K562 (cell line): Measurements from ENCODE around the gene TAPBPL. TPM values are rescaled to one million over a fixed set of nuclear protein-coding genes. Genes with fewer than 3 reads are reported as not detected.
A peak's percentile ranks its signal among the peaks of the same experiment; 100 is the strongest.

Experiments
- ATAC-seq: fragments of 200-7000 bp; cut with Tn5 transposase; 3 replicates; pipeline ENCODE4 v1.9.1; 2020; ENCODE audit warnings: moderate library complexity
- BruUV-seq: library from RNA; stranded (reverse); fragments of 400-500 nt; replicated peaks from 2 replicates; lab custom pipeline; 2021; lab: Mats Ljungman, UMichigan
- CTCF ChIA-PET: fragments of 300-600 bp; formaldehyde crosslinking; extraction: SDS; loops from one replicate; lab custom pipeline; 2021; ENCODE audit warnings: low intra/inter-chr PET ratio; lab: Yijun Ruan, JAX
- POLR2A ChIA-PET: fragments of 300-600, 350-650 bp; sonication (Branson Sonifier 250); formaldehyde crosslinking; extraction: SDS; loops from one replicate; lab custom pipeline; 2021; ENCODE audit warnings: antibody characterized with exemption, inconsistent platforms; lab: Yijun Ruan, JAX
- DNase-seq, 4 experiments: peaks; one replicate each; pipeline versions ENCODE4 v3.0.0 to v3.0.0-alpha.2; 2011 to 2018; ENCODE audit warnings: low spot score in 3 of 4, mixed read lengths in 3 of 4; ENCODE audit errors: extremely low read depth in 1 of 4
- FAIRE-seq: peaks from 2 replicates; lab custom pipeline; 2011; peaks lifted over from hg19 to GRCh38; lab: Jason Lieb, UNC
- H2AFZ ChIP-seq: 2 replicates; pipeline ENCODE4 v1.6.0; 2011; ENCODE audit warnings: low read depth, low read length, control low read depth, inconsistent platforms
- H3K27ac ChIP-seq: fragments of 200-600 bp; 3 replicates; pipeline ENCODE4 v1.8.0; 2011; ENCODE audit warnings: low read depth, mild to moderate bottlenecking, control low read depth, inconsistent platforms, low read length, moderate library complexity, mixed read lengths; ENCODE audit errors: extremely low read depth
- H3K27me3 ChIP-seq, 2 experiments: fragments of 300-600 bp in 1 of 2; 2 replicates in 1 of 2; 3 replicates in 1 of 2; pipeline versions ENCODE4 v1.6.0 to v1.8.0; 2011; ENCODE audit warnings: inconsistent platforms in 2 of 2, low read length in 2 of 2, mild to moderate bottlenecking in 1 of 2, mixed read lengths in 1 of 2, moderate library complexity in 1 of 2; ENCODE audit not compliant: control insufficient read depth in 2 of 2, insufficient read depth in 2 of 2
- H3K36me3 ChIP-seq: fragments of 300-600 bp; 3 replicates; pipeline ENCODE4 v1.8.0; 2011; ENCODE audit warnings: mild to moderate bottlenecking, low read length, inconsistent platforms; ENCODE audit not compliant: control insufficient read depth, insufficient read depth
- H3K4me1 ChIP-seq, 2 experiments: fragments of 200-600 bp in 1 of 2; replicated peaks in 1 of 2; 2 replicates in 1 of 2; 3 replicates in 1 of 2; pipeline versions ENCODE4 v1.5.1 to v1.8.0; 2011; ENCODE audit warnings: inconsistent platforms in 2 of 2, low read length in 2 of 2, mild to moderate bottlenecking in 1 of 2, mixed read lengths in 1 of 2, moderate library complexity in 1 of 2; ENCODE audit not compliant: control insufficient read depth in 2 of 2, insufficient read depth in 2 of 2
- H3K4me2 ChIP-seq: 2 replicates; pipeline ENCODE4 v1.6.1; 2011; ENCODE audit warnings: low read length, control low read depth, inconsistent platforms, mixed read lengths; ENCODE audit not compliant: insufficient read depth
- H3K4me3 ChIP-seq: fragments of 200-600 bp; sonication (generic), shearing (Covaris generic); 2 replicates; pipeline ENCODE4 v1.5.1; 2016; ENCODE audit warnings: control low read depth, inconsistent platforms
- H3K79me2 ChIP-seq: fragments of 200-600 bp; 3 replicates; pipeline ENCODE4 v1.8.0; 2011; ENCODE audit warnings: low read length, inconsistent platforms; ENCODE audit not compliant: control insufficient read depth, insufficient read depth
- H3K9ac ChIP-seq, 2 experiments: 2 replicates each; pipeline versions ENCODE4 v1.6.0 to v1.6.1; 2011; ENCODE audit warnings: low read depth in 2 of 2, low read length in 2 of 2, control low read depth in 1 of 2, inconsistent platforms in 1 of 2, mild to moderate bottlenecking in 1 of 2, mixed read lengths in 1 of 2; ENCODE audit not compliant: insufficient read depth in 1 of 2
- H3K9me1 ChIP-seq: one replicate; pipeline ENCODE4 v1.6.0; 2011; ENCODE audit warnings: inconsistent platforms, mild to moderate bottlenecking, low read length, moderate library complexity; ENCODE audit not compliant: control insufficient read depth, insufficient read depth
- H3K9me3 ChIP-seq: replicated peaks from 2 replicates; pipeline ENCODE4 v1.5.1; 2011; ENCODE audit warnings: low read depth, low read length, inconsistent platforms; ENCODE audit not compliant: control insufficient read depth, insufficient read depth
- H4K20me1 ChIP-seq: replicated peaks from 2 replicates; pipeline ENCODE4 v1.6.1; 2011; ENCODE audit warnings: low read length, inconsistent platforms, mixed read lengths; ENCODE audit not compliant: control insufficient read depth, insufficient read depth
- CEBPG ChIP-seq, 3 experiments: fragments of 200-800 bp in 1 of 3; sonication (Bioruptor generic) in 1 of 3; sonication (generic) in 1 of 3; formaldehyde crosslinking in 1 of 3; IDR thresholded peaks in 2 of 3; conservative IDR thresholded peaks in 1 of 3; 2 replicates each; pipeline versions ENCODE4 v1.6.1 to v1.8.0; 2016 to 2022; ENCODE audit warnings: missing compliant biosample characterization in 2 of 3, missing genetic modification characterization in 2 of 3, mild to moderate bottlenecking in 1 of 3, missing genetic modification reagents in 1 of 3
- ELF1 ChIP-seq: fragments of 200-800 bp; sonication (Bioruptor generic); IDR thresholded peaks from 2 replicates; pipeline ENCODE4 v1.6.1; 2016; ENCODE audit warnings: missing genetic modification characterization, missing compliant biosample characterization
- ETV1 ChIP-seq: fragments of 450-650 bp; conservative IDR thresholded peaks from 2 replicates; pipeline ENCODE4 v1.6.1; 2016; ENCODE audit warnings: missing genetic modification characterization, control low read depth, low read depth, missing compliant biosample characterization
- LCOR ChIP-seq: sonication (generic); formaldehyde crosslinking; IDR thresholded peaks from 2 replicates; pipeline ENCODE4 v1.8.0; 2022; ENCODE audit warnings: mild to moderate bottlenecking, missing genetic modification reagents
- MTA1 ChIP-seq: fragments of 450-650 bp; IDR thresholded peaks from 2 replicates; pipeline ENCODE4 v1.6.1; 2017; ENCODE audit warnings: borderline replicate concordance
- MYNN ChIP-seq, 2 experiments: sonication (generic); formaldehyde crosslinking in 1 of 2; IDR thresholded peaks; 2 replicates each; pipeline versions ENCODE4 v1.5.0 to v1.6.1; 2016 to 2020; ENCODE audit warnings: antibody characterized with exemption in 1 of 2, missing genetic modification reagents in 1 of 2
- NFE2L1 ChIP-seq: fragments of 450-650 bp; IDR thresholded peaks from 2 replicates; pipeline ENCODE4 v1.6.1; 2016; ENCODE audit warnings: missing genetic modification characterization, low read depth, mild to moderate bottlenecking, missing compliant biosample characterization, moderate library complexity, borderline replicate concordance
- NR3C1 ChIP-seq: sonication (generic); formaldehyde crosslinking; IDR thresholded peaks from 2 replicates; pipeline ENCODE4 v1.8.1; 2022; ENCODE audit warnings: missing genetic modification reagents
- POLR2G ChIP-seq: fragments of 200-400 bp; formaldehyde crosslinking; IDR thresholded peaks from 2 replicates; pipeline ENCODE4 v1.6.1; 2017; ENCODE audit warnings: low read depth, mild to moderate bottlenecking, antibody characterized with exemption, low read length, moderate library complexity
- RBM25 ChIP-seq: fragments of 200-400 bp; formaldehyde crosslinking; IDR thresholded peaks from 2 replicates; pipeline ENCODE4 v1.6.1; 2018; ENCODE audit warnings: low read length, low read depth, moderate library complexity; ENCODE audit not compliant: severe bottlenecking
- RNF2 ChIP-seq: sonication (generic); IDR thresholded peaks from 2 replicates; pipeline ENCODE4 v1.6.1; 2016
- SOX6 ChIP-seq: fragments of 450-650 bp; IDR thresholded peaks from 2 replicates; pipeline ENCODE4 v1.6.1; 2014; ENCODE audit warnings: mild to moderate bottlenecking
- WGBS: fragments of 100-300 bp; shearing (Covaris generic); methylation state at CpG from one replicate; pipeline ENCODE4 v1.1.6; 2016; ENCODE audit warnings: low coverage, mixed read lengths; ENCODE audit not compliant: insufficient coverage; ENCODE audit errors: missing lambda C conversion rate; 5-methylcytosine and 5-hydroxymethylcytosine counted together
- in situ Hi-C: fragments of 300-500 bp; cut with MboI; formaldehyde crosslinking; loops from 4 replicates; pipeline ENCODE4 v1.15.0; 2018; ENCODE audit warnings: inconsistent platforms, mixed read lengths
- intact Hi-C: fragments of 100-400 bp; cut with micrococcal nuclease; formaldehyde crosslinking; loops from 2 replicates; pipeline ENCODE4 v1.14.2; 2022
- polyA plus RNA-seq, 8 experiments: library from polyadenylated mRNA; depleted of rRNA in 4 of 8; stranded (reverse) in 5 of 8; unstranded in 3 of 8; fragments of >200 nt; fragmentation: Nextera tagmentation in 2 of 8; fragmentation: Illumina TruSeq in 1 of 8; extraction: Ambion mirVana in 2 of 8; extraction: Trizol in 1 of 8; gene quantifications; 2 replicates each; pipeline versions ENCODE4 v1.2.1 to v1.2.3, GENCODE V29; 2011 to 2014; ENCODE audit warnings: inconsistent platforms in 1 of 8, missing spikeins in 1 of 8
- total RNA-seq, 7 experiments: library from RNA; depleted of rRNA in 6 of 7; stranded (reverse); fragments of >200 nt in 6 of 7; fragmentation: Illumina TruSeq in 2 of 7; extraction: Trizol in 2 of 7; gene quantifications; 2 replicates each; pipeline versions ENCODE4 v1.2.1 to v1.2.3, GENCODE V29; 2011 to 2021; ENCODE audit warnings: low replicate concordance in 1 of 7
- TF ChIP-seq, protein P1 (sequence below), 2 experiments: fragments of 450-650 bp; IDR thresholded peaks; 2 replicates each; pipeline ENCODE4 v1.6.1; 2018; ENCODE audit warnings: mild to moderate bottlenecking in 2 of 2, low read depth in 1 of 2; ENCODE audit not compliant: partially characterized antibody in 2 of 2
- TF ChIP-seq, protein P2 (sequence below): fragments of 200-800 bp; sonication (Bioruptor generic); IDR thresholded peaks from 2 replicates; pipeline ENCODE4 v1.6.1; 2017; ENCODE audit warnings: missing genetic modification characterization, missing compliant biosample characterization

Gene TAPBPL
- total and polyA plus RNA-seq, 9 of the 15 experiments (the other 6 are each of a cell fraction or from before 2014, with no cell fraction given): 0.29 to 1.6 (median 0.45) TPM

DNA sequence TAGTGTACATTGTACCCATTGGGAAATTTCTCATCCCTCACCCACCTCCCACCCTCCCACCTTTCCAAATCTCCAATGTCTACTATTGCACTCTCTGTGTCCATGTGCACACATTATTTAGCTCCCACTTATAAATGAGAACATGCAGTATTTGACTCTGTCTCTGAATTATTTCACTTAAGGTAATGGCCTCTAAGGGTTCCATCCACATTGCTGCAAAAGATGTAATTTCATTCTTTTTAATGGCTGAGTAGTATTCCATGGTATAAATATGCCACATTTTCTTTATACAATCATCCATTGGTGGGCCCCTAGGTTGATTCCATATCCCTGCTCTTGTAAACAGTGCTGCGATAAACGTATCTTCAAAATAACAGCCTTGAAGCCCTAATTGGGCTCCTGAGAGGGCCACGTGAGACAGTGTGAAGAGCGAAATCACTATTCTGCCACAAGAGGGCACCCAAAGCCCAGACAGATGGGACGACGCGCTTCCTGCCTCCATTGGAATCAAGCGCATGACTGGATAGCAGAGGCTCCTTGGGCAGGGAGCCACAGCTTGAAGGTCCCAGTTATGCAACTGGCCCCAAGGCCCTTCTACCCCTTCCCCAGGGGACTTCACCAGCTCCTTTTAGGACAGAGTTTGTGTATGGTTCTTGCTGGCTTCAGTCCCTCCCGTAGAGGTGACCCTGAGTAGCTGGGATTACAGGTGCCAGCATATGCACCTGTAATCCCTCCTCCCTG lies 28.4 kb upstream of the TAPBPL start:
- H3K27ac ChIP-seq: no peak overlapping the region
- H3K4me1 ChIP-seq: peaks cover 2 to 5% of the 10 kb centered on the region in 2 experiments; a peak in 4 of 5 replicates
- ChIA-PET CTCF (interaction anchor here (1.5 to 2.2 kb wide), 2 partner anchors 16 to 42 kb away, joined by 3 to 19 read pairs; no protein-coding TSS in a partner anchor), POLR2A (interaction anchor here (0.6 to 1.7 kb wide), 2 partner anchors 47 to 103 kb away, joined by 3 to 10 read pairs; partner anchors contain the start of gene VAMP1)
- H3K27me3 ChIP-seq: no peaks in the 10 kb centered on the region
- H3K4me2 ChIP-seq: no peak overlapping the region; the same call in 1 of the 2 replicates
- no peaks in the 10 kb centered on the region for H3K9me3 ChIP-seq
- FAIRE-seq (peak; percentile 98), ATAC-seq (peak; percentile 99), DNase-seq (peak; percentile 73 to 89 (median 75))
- no peaks in the 10 kb centered on the region for H3K79me2 ChIP-seq
- no peaks in the 10 kb centered on the region for H4K20me1 ChIP-seq
- in situ Hi-C loops (loop anchor here (5.0 kb wide), 1 partner anchor 39 kb away; no protein-coding TSS in a partner anchor), intact Hi-C loops (loop anchor here (1.0 to 5.0 kb wide), 3 partner anchors 42 to 115 kb away; no protein-coding TSS in a partner anchor)
- H3K36me3 ChIP-seq: no peaks in the 10 kb centered on the region
- H3K4me3 ChIP-seq: no peak overlapping the region
- BruUV-seq: no TSS peak
- WGBS: 4% methylated on average over 8 of the region's 9 CpGs
- no peaks in the 10 kb centered on the region for H3K9me1 ChIP-seq
- H3K9ac ChIP-seq: no peak overlapping the region
- peak overlapping the region; percentile 83 for H2AFZ ChIP-seq
- TF ChIP-seq LCOR (CRISPR knock-in tag) (peak; percentile 56; the same call in 1 of the 2 replicates), RNF2 (0 out of 2 replicates have a peak, but pooled peaks have one; percentile 43), CEBPG (CRISPR knock-in tag; IDR thresholded peaks at IDR 0.05) (no peak), CEBPG (tag; conservative IDR thresholded peaks at IDR 0.05 in 1 of 2, IDR thresholded peaks at IDR 0.05 in 1 of 2) (no peak; a peak in 1 of 4 replicates), NFE2L1 (no peak), RBM25 (peak; percentile 7), SOX6 (no peak), MTA1 (no peak), ELF1 (tag) (peak; percentile 61), NR3C1 (CRISPR knock-in tag) (no peak), MYNN (IDR thresholded peaks at IDR 0.05) (peak; percentile 95), MYNN (CRISPR knock-in tag; IDR thresholded peaks at IDR 0.05) (no peak), ETV1 (tag) (peak; percentile 54; the same call in 1 of the 2 replicates), POLR2G (no peak)
- TF ChIP-seq, protein P1, sequence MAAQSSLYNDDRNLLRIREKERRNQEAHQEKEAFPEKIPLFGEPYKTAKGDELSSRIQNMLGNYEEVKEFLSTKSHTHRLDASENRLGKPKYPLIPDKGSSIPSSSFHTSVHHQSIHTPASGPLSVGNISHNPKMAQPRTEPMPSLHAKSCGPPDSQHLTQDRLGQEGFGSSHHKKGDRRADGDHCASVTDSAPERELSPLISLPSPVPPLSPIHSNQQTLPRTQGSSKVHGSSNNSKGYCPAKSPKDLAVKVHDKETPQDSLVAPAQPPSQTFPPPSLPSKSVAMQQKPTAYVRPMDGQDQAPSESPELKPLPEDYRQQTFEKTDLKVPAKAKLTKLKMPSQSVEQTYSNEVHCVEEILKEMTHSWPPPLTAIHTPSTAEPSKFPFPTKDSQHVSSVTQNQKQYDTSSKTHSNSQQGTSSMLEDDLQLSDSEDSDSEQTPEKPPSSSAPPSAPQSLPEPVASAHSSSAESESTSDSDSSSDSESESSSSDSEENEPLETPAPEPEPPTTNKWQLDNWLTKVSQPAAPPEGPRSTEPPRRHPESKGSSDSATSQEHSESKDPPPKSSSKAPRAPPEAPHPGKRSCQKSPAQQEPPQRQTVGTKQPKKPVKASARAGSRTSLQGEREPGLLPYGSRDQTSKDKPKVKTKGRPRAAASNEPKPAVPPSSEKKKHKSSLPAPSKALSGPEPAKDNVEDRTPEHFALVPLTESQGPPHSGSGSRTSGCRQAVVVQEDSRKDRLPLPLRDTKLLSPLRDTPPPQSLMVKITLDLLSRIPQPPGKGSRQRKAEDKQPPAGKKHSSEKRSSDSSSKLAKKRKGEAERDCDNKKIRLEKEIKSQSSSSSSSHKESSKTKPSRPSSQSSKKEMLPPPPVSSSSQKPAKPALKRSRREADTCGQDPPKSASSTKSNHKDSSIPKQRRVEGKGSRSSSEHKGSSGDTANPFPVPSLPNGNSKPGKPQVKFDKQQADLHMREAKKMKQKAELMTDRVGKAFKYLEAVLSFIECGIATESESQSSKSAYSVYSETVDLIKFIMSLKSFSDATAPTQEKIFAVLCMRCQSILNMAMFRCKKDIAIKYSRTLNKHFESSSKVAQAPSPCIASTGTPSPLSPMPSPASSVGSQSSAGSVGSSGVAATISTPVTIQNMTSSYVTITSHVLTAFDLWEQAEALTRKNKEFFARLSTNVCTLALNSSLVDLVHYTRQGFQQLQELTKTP (IDR thresholded peaks at IDR 0.05; ENCODE audit: low read depth in 1 of 2, partially characterized antibody in 2 of 2): peak in 1 of 2 experiments; percentile 32
- TF ChIP-seq, protein P2, sequence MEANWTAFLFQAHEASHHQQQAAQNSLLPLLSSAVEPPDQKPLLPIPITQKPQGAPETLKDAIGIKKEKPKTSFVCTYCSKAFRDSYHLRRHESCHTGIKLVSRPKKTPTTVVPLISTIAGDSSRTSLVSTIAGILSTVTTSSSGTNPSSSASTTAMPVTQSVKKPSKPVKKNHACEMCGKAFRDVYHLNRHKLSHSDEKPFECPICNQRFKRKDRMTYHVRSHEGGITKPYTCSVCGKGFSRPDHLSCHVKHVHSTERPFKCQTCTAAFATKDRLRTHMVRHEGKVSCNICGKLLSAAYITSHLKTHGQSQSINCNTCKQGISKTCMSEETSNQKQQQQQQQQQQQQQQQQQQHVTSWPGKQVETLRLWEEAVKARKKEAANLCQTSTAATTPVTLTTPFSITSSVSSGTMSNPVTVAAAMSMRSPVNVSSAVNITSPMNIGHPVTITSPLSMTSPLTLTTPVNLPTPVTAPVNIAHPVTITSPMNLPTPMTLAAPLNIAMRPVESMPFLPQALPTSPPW (CRISPR knock-in tag): 0 out of 2 replicates have a peak, but pooled peaks have one; percentile 15
